ENCODE data around the gene RNU6-9.

RNU6-9 gene

GRCh38 chr19:855566-856120 lies 37.6 kb upstream of the RNU6-9 start:
- no peak for DNase-seq (ENCODE audit: low read depth)

GRCh38 chr19:858284-858683 lies 35.0 kb upstream of the RNU6-9 start:
- DNase-seq (ENCODE audit: low read depth): no peak
- H3K4me3 ChIP-seq (replicated peaks; ENCODE audit: low read depth, low read length): no peak overlapping the region
- no peak for TF ChIP-seq CTCF (IDR thresholded peaks at IDR 0.05; ENCODE audit: low read length, missing control alignments)

More at GRCh38 chr19:855566-856120, 37.6 kb upstream of the RNU6-9 start:
- H3K4me3 ChIP-seq (replicated peaks; ENCODE audit: low read depth, low read length): no peak overlapping the region
- TF ChIP-seq CTCF (IDR thresholded peaks at IDR 0.05; ENCODE audit: low read length, missing control alignments): no peak

DNA sequence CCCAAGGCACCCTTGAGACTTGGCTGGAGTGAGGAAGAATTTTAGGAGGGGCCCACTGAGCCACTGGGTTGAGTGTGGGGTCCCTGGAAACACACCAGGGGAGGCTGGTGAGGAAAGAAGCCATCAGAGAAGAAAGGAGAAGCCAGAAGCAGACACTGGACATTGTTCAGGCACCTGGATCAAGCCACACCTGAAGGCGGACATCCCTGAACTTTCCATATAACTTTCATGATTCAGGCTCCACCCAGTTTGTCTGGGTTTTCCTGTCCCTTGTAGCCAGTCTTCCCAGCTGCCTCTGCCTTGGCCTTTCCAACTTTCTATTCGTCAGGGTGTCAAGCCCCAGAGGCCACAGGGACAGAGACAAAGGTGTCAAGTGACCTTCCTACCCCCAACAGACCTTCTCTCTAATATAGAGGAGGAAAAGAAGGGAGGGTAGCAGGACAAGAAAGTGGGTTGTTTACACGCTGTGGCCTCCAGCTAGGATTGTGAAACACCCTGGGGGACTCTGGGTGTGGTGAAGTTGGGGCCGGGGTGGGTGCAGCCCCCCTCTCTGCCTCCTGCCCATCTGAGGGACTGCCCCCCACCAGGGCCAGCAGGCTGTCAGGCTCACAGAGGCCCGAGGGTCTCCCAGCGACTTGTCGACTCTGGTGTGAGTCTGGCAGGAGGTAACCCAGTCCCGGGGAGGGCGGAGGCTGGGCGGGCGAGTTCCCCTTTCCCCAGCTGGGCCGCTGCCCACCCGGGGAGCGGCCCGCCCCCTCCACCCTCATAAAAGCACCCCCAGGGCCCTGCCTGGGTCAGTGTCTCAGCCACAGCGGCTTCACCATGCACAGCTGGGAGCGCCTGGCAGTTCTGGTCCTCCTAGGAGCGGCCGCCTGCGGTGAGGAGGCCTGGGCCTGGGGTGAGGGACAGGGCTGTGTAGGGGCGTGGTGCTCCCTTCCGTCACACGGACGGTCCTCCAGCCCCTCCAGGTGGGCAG lies 34.1 kb upstream of the RNU6-9 start, which contains the start of gene CFD:
Gene CFD, plus strand, starts transcription at position 797 of the 976 bp plus-strand sequence. Its CDS starts 26 bp downstream, at position 823.
- no peak for DNase-seq (ENCODE audit: low read depth)
- no peak for TF ChIP-seq CTCF (IDR thresholded peaks at IDR 0.05; ENCODE audit: low read length, missing control alignments)
- peak within 1 kb of the TSS; percentile 22 for H3K4me3 ChIP-seq (replicated peaks; ENCODE audit: low read depth, low read length)

- TF ChIP-seq CTCF (IDR thresholded peaks at IDR 0.05; ENCODE audit: low read length, missing control alignments): no peak
- no peak overlapping the region for H3K4me3 ChIP-seq (replicated peaks; ENCODE audit: low read depth, low read length)
- DNase-seq (ENCODE audit: low read depth): no peak
Measured at GRCh38 chr19:861141-861755, 32.0 kb upstream of the RNU6-9 start.

DNA sequence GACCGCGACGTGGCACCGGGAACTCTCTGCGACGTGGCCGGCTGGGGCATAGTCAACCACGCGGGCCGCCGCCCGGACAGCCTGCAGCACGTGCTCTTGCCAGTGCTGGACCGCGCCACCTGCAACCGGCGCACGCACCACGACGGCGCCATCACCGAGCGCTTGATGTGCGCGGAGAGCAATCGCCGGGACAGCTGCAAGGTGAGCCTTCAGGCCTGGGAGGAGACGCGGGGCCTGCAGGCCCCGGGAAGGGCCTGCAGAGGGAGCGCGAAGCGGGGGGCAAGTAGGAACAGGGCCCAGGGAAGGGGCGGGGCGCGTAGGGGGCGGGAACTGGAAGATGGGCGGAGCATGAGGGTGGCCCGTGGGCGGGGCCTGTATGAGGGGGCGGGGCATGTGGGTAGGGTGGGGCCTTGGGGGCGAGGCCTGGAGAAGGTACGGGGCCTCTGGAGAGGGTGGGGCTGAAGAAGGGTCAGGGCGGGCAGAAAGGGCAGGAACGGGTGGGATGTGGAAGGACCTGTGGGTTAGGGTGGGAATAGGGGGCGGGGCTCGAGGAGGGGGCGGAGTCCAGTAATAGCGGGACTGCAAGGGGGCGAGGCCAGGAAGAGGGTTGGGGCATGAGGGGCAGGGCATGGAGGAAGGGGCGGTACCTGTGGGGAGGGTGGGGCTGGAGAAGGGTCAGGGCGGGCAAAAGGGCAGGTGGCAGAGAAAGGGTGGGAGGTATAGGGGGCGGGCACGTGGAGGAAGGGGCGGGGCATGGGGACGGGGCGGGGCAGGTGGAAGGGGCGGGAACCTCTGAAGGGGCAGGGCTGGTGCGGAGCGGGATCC lies 31.3 kb upstream of the RNU6-9 start:
- DNase-seq (ENCODE audit: low read depth): peak; percentile 28
- H3K4me3 ChIP-seq (replicated peaks; ENCODE audit: low read depth, low read length): no peak overlapping the region
- no peak for TF ChIP-seq CTCF (IDR thresholded peaks at IDR 0.05; ENCODE audit: low read length, missing control alignments)

- H3K4me3 ChIP-seq (replicated peaks; ENCODE audit: low read depth, low read length): no peak overlapping the region
- TF ChIP-seq CTCF (IDR thresholded peaks at IDR 0.05; ENCODE audit: low read length, missing control alignments): no peak
- DNase-seq (ENCODE audit: low read depth): peak; percentile 35
Measured at GRCh38 chr19:862581-863314, 30.5 kb upstream of the RNU6-9 start.

Data from fibroblast of pulmonary artery (primary cell).